Kidney glomerular epithelial cell (primary cell): ENCODE results near the gene CSTB.
"Not testable (repeated sequence)": the region's sequence is repeated elsewhere in the genome, so short reads cannot be mapped to it uniquely, and the experiment has no call there.

ENCODE experiments used
- DNase-seq: peaks from one replicate; lab custom pipeline; 2025; lab: John Stamatoyannopoulos, UW

Gene CSTB

GRCh38 chr21:43775795-43776430, at the start of gene CSTB:
TSS of gene CSTB (minus strand) at chr21:43776308. CDS start at chr21:43776269, 39 bp downstream.
- DNase-seq = peak; percentile 29

GRCh38 chr21:43825242-43825935, 49.3 kb upstream of the CSTB start:
- DNase-seq = no peak

- DNase-seq = peak; percentile 6
Measured at GRCh38 chr21:43824333-43825241, 48.5 kb upstream of the CSTB start.

- DNase-seq = not testable (repeated sequence)
Measured at GRCh38 chr21:43822741-43823140, 46.6 kb upstream of the CSTB start.

- DNase-seq = not testable (repeated sequence)
Measured at GRCh38 chr21:43822166-43822565, 46.1 kb upstream of the CSTB start.

- no peak for DNase-seq
Measured at GRCh38 chr21:43820466-43820865, 44.4 kb upstream of the CSTB start.

- no peak for DNase-seq
Measured at GRCh38 chr21:43819511-43820405, 43.6 kb upstream of the CSTB start.

- DNase-seq = no peak
Measured at GRCh38 chr21:43818685-43819084, 42.6 kb upstream of the CSTB start.

GRCh38 chr21:43817157-43818086, 41.3 kb upstream of the CSTB start:
- no peak for DNase-seq

- no peak for DNase-seq
Measured at GRCh38 chr21:43816611-43817071, 40.5 kb upstream of the CSTB start.

GRCh38 chr21:43815991-43816390, 39.9 kb upstream of the CSTB start:
- DNase-seq = no peak

GRCh38 chr21:43815107-43815613, 39.1 kb upstream of the CSTB start:
- DNase-seq = no peak

GRCh38 chr21:43814215-43815106, 38.4 kb upstream of the CSTB start:
- no peak for DNase-seq

- no peak for DNase-seq
Measured at GRCh38 chr21:43813656-43813980, 37.5 kb upstream of the CSTB start.

GRCh38 chr21:43812957-43813655, 37.0 kb upstream of the CSTB start:
- DNase-seq = no peak

- no peak for DNase-seq
Measured at GRCh38 chr21:43812139-43812821, 36.2 kb upstream of the CSTB start.

- DNase-seq = no peak
Measured at GRCh38 chr21:43811262-43812105, 35.4 kb upstream of the CSTB start.
